Adrenal gland (tissue), 12 donors: ENCODE data around the gene SLC34A3. TPM values are rescaled to one million over a fixed set of nuclear protein-coding genes. Genes with fewer than 3 reads are reported as not detected.

Experiments used
- DNase-seq, 7 donors: peaks; one replicate each; pipeline ENCODE4 v3.0.0-alpha.2; 2019 to 2020
- H3K27ac ChIP-seq, 5 donors: fragments of 200-600 bp; sonication (generic) in 4 of 5; 1 replicate in 3 of 5; 2 replicates in 2 of 5; pipeline versions ENCODE4 v1.5.1 to v1.8.0; 2016 to 2020; ENCODE audit warnings: mild to moderate bottlenecking in 1 of 5
- H3K27me3 ChIP-seq: fragments of 200-600 bp; 2 replicates; pipeline ENCODE4 v1.8.0; 2021
- H3K36me3 ChIP-seq, 2 donors: fragments of 200-600 bp; replicated peaks in 1 of 2; 1 replicate in 1 of 2; 2 replicates in 1 of 2; pipeline versions ENCODE4 v1.5.1 to v1.8.0; 2018 to 2022
- H3K4me1 ChIP-seq, 2 donors: fragments of 200-600 bp; replicated peaks in 1 of 2; 1 replicate in 1 of 2; 2 replicates in 1 of 2; pipeline versions ENCODE4 v1.5.1 to v1.8.0; 2018 to 2021
- H3K4me3 ChIP-seq, 4 donors: fragments of 200-600 bp; sonication (generic) in 3 of 4; one replicate each; pipeline ENCODE4 v1.5.1; 2016 to 2018
- H3K9me3 ChIP-seq, 3 donors: fragments of 200-600 bp; sonication (generic) in 1 of 3; replicated peaks in 1 of 3; 1 replicate in 2 of 3; 2 replicates in 1 of 3; pipeline versions ENCODE4 v1.5.1 to v1.8.0; 2016 to 2021
- CTCF ChIP-seq, 6 experiments: fragments of 450-650 bp in 4 of 6; fragments of 200-600 bp in 2 of 6; sonication (generic) in 1 of 6; IDR thresholded peaks; 1 replicate in 5 of 6; 2 replicates in 1 of 6; pipeline versions ENCODE4 v1.5.1 to v1.8.0; 2016 to 2021; ENCODE audit warnings: antibody characterized with exemption in 6 of 6, mild to moderate bottlenecking in 2 of 6, moderate library complexity in 1 of 6
- POLR2A ChIP-seq, 2 donors: fragments of 450-650 bp; IDR thresholded peaks; one replicate each; pipeline ENCODE4 v1.6.1; 2017; ENCODE audit warnings: antibody characterized with exemption in 2 of 2, mild to moderate bottlenecking in 2 of 2, moderate library complexity in 1 of 2
- WGBS, 4 donors: extraction: QIAGEN DNeasy Blood & Tissue Kit in 2 of 4; methylation state at CpG; one replicate each; pipeline versions ENCODE4 v1.1.5 to v1.1.7; 2013 to 2017; 5-methylcytosine and 5-hydroxymethylcytosine counted together
- intact Hi-C, 2 donors: fragments of 100-400 bp; cut with DNase I; formaldehyde crosslinking; loops; one replicate each; pipeline versions ENCODE4 v1.14.1 to v1.15.0; 2022 to 2023
- polyA plus RNA-seq, 3 donors: library from polyadenylated mRNA; stranded (reverse); fragments of 200-250 nt in 2 of 3; fragments of 350-450 nt in 1 of 3; fragmentation: Illumina TruSeq in 1 of 3; extraction: RNeasy Lipid Tissue Mini Kit (QIAGEN cat#74804) in 1 of 3; gene quantifications; one replicate each; pipeline ENCODE4 v1.2.3, GENCODE V29; 2013 to 2014
- total RNA-seq, 9 donors: library from RNA; depleted of rRNA in 4 of 9; stranded (reverse); fragments of >200 nt in 4 of 9; fragments of 120-200 nt in 1 of 9; fragmentation: NEBNext Ultra II Directional in 1 of 9; extraction: Animal tissue kit (Norgen Biotek cat#: 25700) in 1 of 9; gene quantifications; one replicate each; pipeline versions ENCODE4 v1.1.0 to v1.2.4, GENCODE V29; 2013 to 2023
- donor health status: healthy with polysubstance abuse.
- donor health status: Bipolar disorder and iron deficiency.
- donor health status: DM: yes; HTN: yes; CAD: no.
- donor health status: DM: no; HTN: no; CAD: no.
- donor health status: DM: no; HTN: no; CAD: no.
- donor health status: DM: yes; HTN: yes; CAD: no.

SLC34A3 gene
- total and polyA plus RNA-seq, 12 donors, result not detected

GRCh38 chr9:137228968-137229896 is 1.5 kb upstream of the SLC34A3 start:
- no peak overlapping the region for H3K4me3 ChIP-seq
- WGBS, 4 donors, result 56 to 65% (median 61%) methylated on average over 9 to 27 of the region's 27 CpGs
- intact Hi-C loops, result loop anchor here (5.0 kb wide), 1 partner anchor 112 kb away; no protein-coding TSS in a partner anchor

GRCh38 chr9:137229903-137230704 is 597 bp upstream of the SLC34A3 start:
- TF ChIP-seq POLR2A (IDR thresholded peaks at IDR 0.05) (no peak), CTCF (IDR thresholded peaks at IDR 0.05) (no peak)
- Histone ChIP-seq H3K4me1 (no peaks in the 10 kb centered on the region), H3K9me3 (no peaks in the 10 kb centered on the region), H3K4me3 (no peak overlapping the region), H3K27me3 (peaks cover 50% of the 10 kb centered on the region), H3K27ac (no peak overlapping the region), H3K36me3 (no peaks in the 10 kb centered on the region)
- 52 to 63% (median 55%) methylated on average over 14 to 31 of the region's 31 CpGs; no CpG with 5 or more reads in 1 of the 4 donors for WGBS, 4 donors
- DNase-seq, result no peak
- intact Hi-C loops, result loop anchor here (5.0 to 10.0 kb wide), 2 partner anchors 113 to 445 kb away; no protein-coding TSS in a partner anchor

More at GRCh38 chr9:137228968-137229896, 1.5 kb upstream of the SLC34A3 start:
- Histone ChIP-seq H3K36me3 (no peaks in the 10 kb centered on the region), H3K27ac (no peak overlapping the region), H3K27me3 (peaks cover 44% of the 10 kb centered on the region), H3K4me1 (peaks cover 0 to 2% of the 10 kb centered on the region in 2 donors), H3K9me3 (no peaks in the 10 kb centered on the region)
- TF ChIP-seq CTCF (IDR thresholded peaks at IDR 0.05), result no peak
- no peak for TF ChIP-seq POLR2A (IDR thresholded peaks at IDR 0.05)
- no peak for DNase-seq

GRCh38 chr9:137231372-137232039 is 805 bp downstream of the SLC34A3 start:
- H3K4me1 ChIP-seq, result peaks cover 0 to 6% of the 10 kb centered on the region in 2 donors
- H3K27ac ChIP-seq, result no peak overlapping the region
- no peaks in the 10 kb centered on the region for H3K36me3 ChIP-seq
- H3K4me3 ChIP-seq, result no peak overlapping the region
- 73 to 84% (median 78%) methylated on average over 18 to 23 of the region's 23 CpGs for WGBS, 4 donors
- TF ChIP-seq CTCF (IDR thresholded peaks at IDR 0.05) (no peak), POLR2A (IDR thresholded peaks at IDR 0.05) (no peak)
- no peaks in the 10 kb centered on the region for H3K9me3 ChIP-seq
- DNase-seq, result no peak
- H3K27me3 ChIP-seq, result peaks cover 50% of the 10 kb centered on the region
- intact Hi-C loops, result loop anchor here in 1 of 2 donors (10.0 kb wide), 1 partner anchor 447 kb away; no protein-coding TSS in a partner anchor
